GM13976 (cell line): ENCODE measurements around the gene VMP1.

Experiments used
- DNase-seq: peaks from one replicate; pipeline ENCODE4 v3.0.0; 2012; ENCODE audit warnings: low spot score
- CTCF ChIP-seq: IDR thresholded peaks from 2 replicates; pipeline ENCODE4 v1.5.1; 2012; ENCODE audit warnings: borderline replicate concordance, mild to moderate bottlenecking; ENCODE audit not compliant: insufficient read depth; ENCODE audit errors: extremely low read depth, missing control alignments, control extremely low read depth
- in situ Hi-C: fragments of 300-500 bp; cut with MboI; formaldehyde crosslinking; loops from one replicate; pipeline ENCODE4 v1.12.0; 2022; ENCODE audit warnings: low sequenced_read_pairs, mixed read lengths, inconsistent platforms; ENCODE audit not compliant: unreplicated experiment

Gene VMP1

DNA sequence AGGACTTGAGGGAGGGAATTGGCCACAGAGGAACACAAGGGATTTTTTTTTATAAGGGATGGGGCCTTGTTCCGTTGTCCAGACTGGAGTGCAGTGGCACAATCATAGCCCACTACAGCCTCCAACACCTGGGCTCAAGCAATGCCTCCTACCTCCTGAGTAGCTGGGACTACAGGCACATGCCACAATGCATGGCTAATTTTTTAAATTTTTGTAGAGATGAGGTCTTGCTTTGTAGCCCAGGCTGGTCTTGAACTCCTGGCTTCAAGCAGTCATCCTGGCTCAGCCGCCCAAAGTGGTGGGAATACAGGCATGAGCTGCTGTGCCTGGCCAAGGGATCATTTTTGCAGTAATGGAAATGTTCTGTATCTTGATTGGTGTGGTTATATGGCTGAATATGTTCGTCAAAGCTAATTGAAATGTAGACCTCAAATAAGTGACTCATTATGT, 56.9 kb downstream of the VMP1 start:
- in situ Hi-C loops = no loop called here
- DNase-seq = no peak
- no peak for TF ChIP-seq CTCF

- no peak for DNase-seq
- TF ChIP-seq CTCF = no peak
- in situ Hi-C loops = no loop called here
Observed at GRCh38 chr17:59765038-59765437, 57.6 kb downstream of the VMP1 start.

DNA sequence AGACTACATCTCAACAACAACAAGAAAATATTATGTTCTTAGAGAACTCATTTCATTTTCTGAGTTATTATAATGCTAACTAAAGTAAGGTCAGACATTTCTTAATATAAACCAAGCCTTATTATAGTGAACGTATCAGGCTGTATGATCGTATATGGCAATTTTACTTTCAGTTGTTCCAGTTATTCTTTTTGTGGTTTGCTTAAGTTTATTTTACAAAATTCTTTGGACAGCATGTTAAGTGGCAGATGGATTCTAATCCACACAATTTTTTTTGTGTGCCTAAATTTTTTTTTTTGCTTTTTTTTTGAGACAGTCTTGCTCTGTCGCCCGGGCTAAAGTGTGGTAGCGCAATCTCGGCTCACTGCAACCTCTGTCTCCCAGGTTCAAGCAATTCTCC, 59.0 kb downstream of the VMP1 start:
- in situ Hi-C loops = no loop called here
- TF ChIP-seq CTCF = no peak
- DNase-seq = no peak

DNA sequence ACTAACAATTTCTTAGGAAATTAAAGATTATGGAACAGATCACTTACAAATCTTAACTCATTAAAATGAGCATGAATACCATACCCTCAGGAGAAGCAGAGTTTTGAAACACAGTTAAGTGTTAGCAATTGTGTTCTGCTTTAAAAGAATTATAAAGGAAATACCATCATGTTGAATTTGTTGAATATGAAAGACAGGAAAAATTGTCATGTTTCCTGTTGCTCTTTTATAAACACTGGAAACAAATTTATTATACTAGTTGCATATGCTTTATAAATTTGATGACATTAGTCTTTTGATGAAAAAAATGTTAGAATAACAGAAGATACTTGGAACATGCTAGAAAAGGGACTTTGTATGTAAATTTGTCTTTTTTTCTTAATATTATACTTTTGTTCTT, 59.7 kb downstream of the VMP1 start:
- no peak for TF ChIP-seq CTCF
- DNase-seq = no peak
- in situ Hi-C loops = no loop called here

DNA sequence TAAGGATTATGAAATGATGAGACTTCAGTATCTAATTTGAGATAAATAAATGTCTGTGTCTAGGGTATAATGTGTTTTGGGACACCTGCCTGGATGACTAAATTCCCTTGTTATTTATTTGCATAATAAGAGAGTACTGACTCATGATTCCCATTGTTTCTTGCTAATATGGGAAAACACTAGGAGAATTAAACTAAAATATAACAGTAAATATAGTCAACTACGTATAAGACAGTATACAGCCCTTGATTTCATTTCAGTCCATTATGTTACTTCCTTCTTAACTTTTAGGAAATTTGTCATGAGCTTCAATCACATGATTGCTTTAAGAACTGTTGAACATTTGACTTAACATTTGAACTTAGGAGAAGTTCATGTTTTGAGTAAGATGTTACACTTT, 62.4 kb downstream of the VMP1 start:
- TF ChIP-seq CTCF = no peak
- in situ Hi-C loops = no loop called here
- DNase-seq = no peak

- in situ Hi-C loops = no loop called here
- DNase-seq = no peak
- no peak for TF ChIP-seq CTCF
Observed at GRCh38 chr17:59771093-59771492, 63.6 kb downstream of the VMP1 start.

DNA sequence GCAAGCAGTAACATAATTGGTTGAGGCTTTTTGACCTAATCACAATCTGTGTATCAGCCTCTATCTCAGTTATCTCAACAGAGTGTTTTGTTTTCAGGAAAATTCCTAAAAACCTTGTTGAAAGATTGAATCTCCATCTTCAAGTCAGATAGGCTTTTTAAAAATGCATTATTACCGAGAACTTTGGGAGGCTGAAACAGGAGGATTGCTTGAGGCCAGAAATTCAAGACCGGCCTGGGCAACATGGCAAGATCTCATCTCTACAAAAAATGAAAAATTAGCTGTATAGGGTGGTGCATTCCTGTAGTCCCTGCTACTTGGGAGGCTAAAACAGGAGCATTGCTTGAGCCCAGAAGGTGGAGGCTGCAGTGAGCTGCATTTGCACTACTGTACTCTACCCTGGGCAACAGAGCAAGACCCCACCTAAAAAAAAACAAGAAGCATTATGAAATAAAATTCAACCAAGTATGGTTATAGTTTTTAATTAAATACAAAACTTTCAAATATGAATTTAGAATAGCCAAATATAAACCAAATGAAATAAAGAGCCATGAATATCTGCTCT, 68.4 kb downstream of the VMP1 start:
- no peak for TF ChIP-seq CTCF
- in situ Hi-C loops = no loop called here

More for the DNA sequence above, 68.4 kb downstream of the VMP1 start:
- no peak for DNase-seq
